ENCODE data around the gene SIRPA.
A peak's percentile ranks its signal among the peaks of the same experiment; 100 is the strongest.

Gene SIRPA

GRCh38 chr20:1893721-1894470, 1.3 kb upstream of the SIRPA start:
- H4K20me1 ChIP-seq (ENCODE audit: control insufficient read depth, insufficient read depth, low read depth, low read length) = 0 out of 2 replicates have a peak, but pooled peaks cover 3% of the 10 kb centered on the region
- H3K79me2 ChIP-seq (ENCODE audit: control insufficient read depth, low read length) = no peaks in the 10 kb centered on the region
- TF ChIP-seq CTCF (IDR thresholded peaks at IDR 0.05; ENCODE audit: low read depth, low read length, poor library complexity, severe bottlenecking) = no peak
- TF ChIP-seq EZH2phosphoT487 (IDR thresholded peaks at IDR 0.05; ENCODE audit: borderline replicate concordance, low read length) = no peak
- no peak overlapping the region for H3K4me3 ChIP-seq (ENCODE audit: low read length)
- H3K27ac ChIP-seq (ENCODE audit: low read depth, low read length) = no peak overlapping the region
- H3F3A ChIP-seq (ENCODE audit: control insufficient read depth, insufficient read depth) = no peaks in the 10 kb centered on the region
- peaks cover 11% of the 10 kb centered on the region for H3K4me1 ChIP-seq (ENCODE audit: control insufficient read depth, low read length)
- H3K9me3 ChIP-seq (ENCODE audit: control insufficient read depth, insufficient read depth, low read length) = no peaks in the 10 kb centered on the region
- no peaks in the 10 kb centered on the region for H3K36me3 ChIP-seq (ENCODE audit: control insufficient read depth, low read length)
- no peaks in the 10 kb centered on the region for H3K9me2 ChIP-seq (replicated peaks; ENCODE audit: control insufficient read depth, low read length)
- H3K4me2 ChIP-seq (ENCODE audit: low read length) = no peak overlapping the region
- H3K27me3 ChIP-seq (ENCODE audit: control insufficient read depth, low read length) = peaks cover 64% of the 10 kb centered on the region

- no peak for TF ChIP-seq CTCF (IDR thresholded peaks at IDR 0.05; ENCODE audit: low read depth, low read length, poor library complexity, severe bottlenecking)
- TF ChIP-seq EZH2phosphoT487 (IDR thresholded peaks at IDR 0.05; ENCODE audit: borderline replicate concordance, low read length) = peak; percentile 91; the same call in 1 of the 2 replicates
- Histone ChIP-seq H3F3A (ENCODE audit: control insufficient read depth, insufficient read depth) (no peaks in the 10 kb centered on the region), H3K36me3 (ENCODE audit: control insufficient read depth, low read length) (no peaks in the 10 kb centered on the region), H4K20me1 (ENCODE audit: control insufficient read depth, insufficient read depth, low read depth, low read length) (0 out of 2 replicates have a peak, but pooled peaks cover 3% of the 10 kb centered on the region), H3K79me2 (ENCODE audit: control insufficient read depth, low read length) (no peaks in the 10 kb centered on the region), H3K27ac (ENCODE audit: low read depth, low read length) (no peak overlapping the region), H3K9me2 (replicated peaks; ENCODE audit: control insufficient read depth, low read length) (no peaks in the 10 kb centered on the region), H3K9me3 (ENCODE audit: control insufficient read depth, insufficient read depth, low read length) (no peaks in the 10 kb centered on the region), H3K27me3 (ENCODE audit: control insufficient read depth, low read length) (peaks cover 64% of the 10 kb centered on the region), H3K4me2 (ENCODE audit: low read length) (no peak overlapping the region), H3K4me3 (ENCODE audit: low read length) (no peak overlapping the region), H3K4me1 (ENCODE audit: control insufficient read depth, low read length) (peaks cover 11% of the 10 kb centered on the region)
Observed at GRCh38 chr20:1894471-1894950, 696 bp upstream of the SIRPA start.

- no peak overlapping the region for H3K27ac ChIP-seq (ENCODE audit: low read depth, low read length)
- peaks cover 64% of the 10 kb centered on the region for H3K27me3 ChIP-seq (ENCODE audit: control insufficient read depth, low read length)
- no peaks in the 10 kb centered on the region for H3F3A ChIP-seq (ENCODE audit: control insufficient read depth, insufficient read depth)
- H3K4me1 ChIP-seq (ENCODE audit: control insufficient read depth, low read length) = peaks cover 11% of the 10 kb centered on the region
- H3K9me3 ChIP-seq (ENCODE audit: control insufficient read depth, insufficient read depth, low read length) = no peaks in the 10 kb centered on the region
- no peaks in the 10 kb centered on the region for H3K9me2 ChIP-seq (replicated peaks; ENCODE audit: control insufficient read depth, low read length)
- H3K36me3 ChIP-seq (ENCODE audit: control insufficient read depth, low read length) = no peaks in the 10 kb centered on the region
- TF ChIP-seq CTCF (IDR thresholded peaks at IDR 0.05; ENCODE audit: low read depth, low read length, poor library complexity, severe bottlenecking) (no peak), EZH2phosphoT487 (IDR thresholded peaks at IDR 0.05; ENCODE audit: borderline replicate concordance, low read length) (no peak)
- H3K4me2 ChIP-seq (ENCODE audit: low read length) = no peak overlapping the region
- H3K4me3 ChIP-seq (ENCODE audit: low read length) = no peak overlapping the region
- 0 out of 2 replicates have a peak, but pooled peaks cover 3% of the 10 kb centered on the region for H4K20me1 ChIP-seq (ENCODE audit: control insufficient read depth, insufficient read depth, low read depth, low read length)
- no peaks in the 10 kb centered on the region for H3K79me2 ChIP-seq (ENCODE audit: control insufficient read depth, low read length)
Observed at GRCh38 chr20:1895674-1896483, 672 bp downstream of the SIRPA start.
